Mammary epithelial cell (primary cell): ENCODE data around the gene FILIP1.

Source experiments
- CTCF ChIP-seq, 2 donors: IDR thresholded peaks in 1 of 2; conservative IDR thresholded peaks in 1 of 2; 2 replicates each; pipeline ENCODE4 v1.5.1; 2011 to 2012; ENCODE audit warnings: inconsistent platforms in 2 of 2, low read length in 2 of 2, mild to moderate bottlenecking in 2 of 2, control low read depth in 1 of 2, low read depth in 1 of 2; ENCODE audit not compliant: insufficient read depth in 1 of 2; ENCODE audit errors: extremely low read depth in 1 of 2
- EZH2 ChIP-seq: IDR thresholded peaks from 2 replicates; pipeline ENCODE4 v1.6.1; 2012; ENCODE audit warnings: low read length, inconsistent platforms, borderline replicate concordance

- no peak for TF ChIP-seq CTCF (conservative IDR thresholded peaks at IDR 0.05 in 1 of 2, IDR thresholded peaks at IDR 0.05 in 1 of 2; ENCODE audit: extremely low read depth in 1 of 2, insufficient read depth in 1 of 2, low read depth in 1 of 2, low read length in 2 of 2)
- TF ChIP-seq EZH2 = no peak
Observed at GRCh38 chr6:75412969-75413662, 80.5 kb downstream of the FILIP1 start.
